ENCODE results near the gene MRPS22.

MRPS22 gene

DNA sequence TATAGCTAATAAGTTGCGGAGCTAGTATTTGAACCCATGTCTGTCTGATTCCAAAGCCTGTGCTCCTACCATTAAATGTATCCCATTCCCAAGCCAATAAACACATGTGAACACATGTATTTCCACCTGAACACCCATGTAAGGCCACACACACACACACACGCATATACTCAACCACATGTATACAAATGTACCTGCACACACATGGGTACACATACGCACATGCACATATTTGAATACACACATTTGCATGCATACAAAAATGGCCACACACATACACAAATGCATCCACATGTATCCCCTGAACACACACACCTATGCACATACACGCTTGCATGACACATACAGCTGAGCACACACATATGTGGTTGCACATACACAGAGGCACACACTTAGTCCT, 5.4 kb upstream of the MRPS22 start:
- DNase-seq (ENCODE audit: insufficient read length, low spot score) (no peak), FAIRE-seq (no peak)
- TF ChIP-seq, protein P1, sequence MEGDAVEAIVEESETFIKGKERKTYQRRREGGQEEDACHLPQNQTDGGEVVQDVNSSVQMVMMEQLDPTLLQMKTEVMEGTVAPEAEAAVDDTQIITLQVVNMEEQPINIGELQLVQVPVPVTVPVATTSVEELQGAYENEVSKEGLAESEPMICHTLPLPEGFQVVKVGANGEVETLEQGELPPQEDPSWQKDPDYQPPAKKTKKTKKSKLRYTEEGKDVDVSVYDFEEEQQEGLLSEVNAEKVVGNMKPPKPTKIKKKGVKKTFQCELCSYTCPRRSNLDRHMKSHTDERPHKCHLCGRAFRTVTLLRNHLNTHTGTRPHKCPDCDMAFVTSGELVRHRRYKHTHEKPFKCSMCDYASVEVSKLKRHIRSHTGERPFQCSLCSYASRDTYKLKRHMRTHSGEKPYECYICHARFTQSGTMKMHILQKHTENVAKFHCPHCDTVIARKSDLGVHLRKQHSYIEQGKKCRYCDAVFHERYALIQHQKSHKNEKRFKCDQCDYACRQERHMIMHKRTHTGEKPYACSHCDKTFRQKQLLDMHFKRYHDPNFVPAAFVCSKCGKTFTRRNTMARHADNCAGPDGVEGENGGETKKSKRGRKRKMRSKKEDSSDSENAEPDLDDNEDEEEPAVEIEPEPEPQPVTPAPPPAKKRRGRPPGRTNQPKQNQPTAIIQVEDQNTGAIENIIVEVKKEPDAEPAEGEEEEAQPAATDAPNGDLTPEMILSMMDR (IDR thresholded peaks at IDR 0.05; ENCODE audit: insufficient read depth, missing control alignments), result no peak

DNA sequence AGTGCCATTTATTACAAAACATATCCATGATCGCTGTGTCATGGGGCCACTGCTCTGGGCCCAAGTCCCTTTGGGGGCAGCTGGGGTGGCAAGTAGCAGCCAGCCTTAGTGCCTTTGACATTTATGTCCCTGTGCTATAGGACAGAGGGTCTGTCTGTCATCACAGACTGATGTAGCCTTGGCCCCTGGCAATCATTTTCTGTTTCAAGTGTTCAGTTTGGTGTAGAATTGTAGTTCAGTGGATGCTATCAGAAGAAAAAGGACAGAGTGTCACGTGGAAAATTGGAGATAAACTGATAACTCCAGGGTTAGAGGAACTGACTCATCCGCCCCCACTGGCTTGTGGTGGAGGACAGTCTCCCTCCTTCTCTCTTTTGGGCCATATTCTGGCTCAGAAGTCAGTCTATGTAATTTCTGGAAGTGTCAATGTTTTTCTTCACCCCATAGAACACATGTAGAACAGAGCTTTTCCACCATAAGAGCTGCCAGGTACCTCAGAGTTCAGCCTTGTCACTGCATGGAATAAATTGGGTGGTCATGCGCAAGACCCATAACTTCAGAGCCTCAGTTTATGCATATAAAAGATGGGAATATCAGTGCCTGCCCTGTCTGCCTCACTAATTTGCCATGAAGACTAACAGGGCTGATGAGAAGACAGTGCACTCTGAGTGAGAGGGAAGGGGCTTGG, 4.5 kb upstream of the MRPS22 start:
- DNase-seq (ENCODE audit: insufficient read length, low spot score) (no peak), FAIRE-seq (no peak)
- TF ChIP-seq, protein P1 (IDR thresholded peaks at IDR 0.05; ENCODE audit: insufficient read depth, missing control alignments), result no peak

DNA sequence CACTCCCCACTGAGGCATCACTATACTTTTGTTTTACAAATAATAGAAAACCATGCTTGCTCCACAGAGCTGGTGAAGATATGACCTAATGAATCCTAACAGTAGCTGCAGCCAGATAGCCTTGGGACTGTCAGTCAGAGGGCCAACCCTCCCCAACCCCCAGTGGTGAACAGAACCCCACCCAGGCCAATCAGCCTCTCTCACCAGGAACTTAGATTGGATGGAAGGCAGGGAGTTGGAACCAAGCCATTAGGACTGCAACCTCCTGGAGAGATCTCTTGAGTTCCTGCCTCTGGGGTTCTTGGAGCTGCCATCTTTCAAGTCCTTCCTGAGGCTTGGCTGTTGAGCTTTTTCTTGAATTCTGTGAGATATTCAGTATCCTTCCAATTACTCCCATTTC, 3.0 kb upstream of the MRPS22 start:
- TF ChIP-seq, protein P1 (IDR thresholded peaks at IDR 0.05; ENCODE audit: insufficient read depth, missing control alignments), result no peak
- no peak for FAIRE-seq

DNA sequence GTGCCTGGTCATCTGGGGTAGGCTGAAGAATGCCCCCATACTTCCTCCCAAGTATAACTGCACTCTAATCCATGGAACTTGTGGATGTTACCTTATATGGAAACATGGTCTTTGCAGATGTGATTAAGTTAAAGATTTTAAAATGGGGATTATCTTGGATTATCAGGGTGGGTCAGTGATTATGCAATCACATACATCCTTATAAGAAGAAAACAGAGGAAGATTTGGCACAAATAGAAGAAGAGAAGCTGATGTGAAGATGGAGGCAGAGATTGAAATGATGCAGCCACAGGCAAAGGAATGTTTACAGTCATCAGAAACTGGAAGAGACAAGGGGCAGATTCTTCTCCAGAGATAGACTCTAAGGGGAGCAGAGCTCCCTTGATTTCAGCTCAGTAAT, 1.8 kb upstream of the MRPS22 start:
- TF ChIP-seq, protein P1 (IDR thresholded peaks at IDR 0.05; ENCODE audit: insufficient read depth, missing control alignments), result no peak
- no peak for DNase-seq (ENCODE audit: insufficient read length, low spot score)
- peak; percentile 67 for FAIRE-seq

More for the DNA sequence above, 3.0 kb upstream of the MRPS22 start:
- DNase-seq (ENCODE audit: insufficient read length, low spot score), result no peak

DNA sequence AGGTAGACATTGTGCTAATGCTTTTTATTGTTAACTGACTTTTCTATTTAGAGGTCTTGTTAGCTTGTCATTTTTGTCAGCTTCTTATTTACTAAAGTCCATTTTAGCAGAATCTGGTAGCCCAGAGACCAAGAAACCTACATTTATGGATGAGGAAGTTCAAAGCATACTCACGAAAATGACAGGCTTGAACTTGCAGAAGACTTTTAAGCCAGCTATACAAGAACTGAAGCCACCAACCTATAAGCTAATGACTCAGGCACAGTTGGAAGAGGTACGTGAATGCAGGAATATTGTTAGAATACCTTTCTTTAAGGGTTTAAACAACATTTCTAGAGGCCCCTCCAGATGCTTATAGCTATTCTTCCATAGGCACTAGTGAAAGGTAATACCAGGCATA, 3.0 kb downstream of the MRPS22 start:
- DNase-seq (ENCODE audit: insufficient read length, low spot score) (no peak), FAIRE-seq (no peak)
- TF ChIP-seq, protein P1 (IDR thresholded peaks at IDR 0.05; ENCODE audit: insufficient read depth, missing control alignments), result no peak

DNA sequence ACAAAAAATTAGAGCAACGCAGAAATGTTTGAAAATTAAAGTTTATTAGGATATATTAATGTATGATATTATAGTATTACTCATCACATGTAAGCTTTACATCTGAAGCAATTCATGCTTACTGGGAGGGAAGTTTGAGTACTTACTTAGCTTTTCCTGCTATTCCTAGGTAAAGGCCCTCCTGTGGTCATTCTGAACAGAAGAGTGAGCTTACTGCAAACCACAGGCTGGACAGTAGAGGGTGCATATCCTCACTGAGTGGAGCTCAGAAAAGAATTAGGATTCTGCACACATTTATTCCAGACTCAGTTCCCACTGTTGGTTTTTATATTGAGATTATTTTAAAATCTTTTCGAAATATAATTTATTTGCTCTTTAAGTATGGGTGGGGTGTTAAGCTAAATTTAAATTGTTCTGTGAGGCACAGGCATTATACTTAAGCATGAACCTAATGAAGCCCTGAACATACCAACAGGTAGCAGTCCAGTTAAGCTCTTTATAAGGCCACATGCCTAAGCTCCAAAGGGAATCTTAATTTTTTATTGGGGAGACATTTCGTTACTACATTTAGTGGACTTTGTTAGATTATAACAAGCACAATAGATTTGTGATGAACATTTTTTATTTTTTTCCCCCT, 10.2 kb downstream of the MRPS22 start:
- TF ChIP-seq, protein P1 (IDR thresholded peaks at IDR 0.05; ENCODE audit: insufficient read depth, missing control alignments), result peak; percentile 45
- no peak for FAIRE-seq
- DNase-seq (ENCODE audit: insufficient read length, low spot score), result no peak

DNA sequence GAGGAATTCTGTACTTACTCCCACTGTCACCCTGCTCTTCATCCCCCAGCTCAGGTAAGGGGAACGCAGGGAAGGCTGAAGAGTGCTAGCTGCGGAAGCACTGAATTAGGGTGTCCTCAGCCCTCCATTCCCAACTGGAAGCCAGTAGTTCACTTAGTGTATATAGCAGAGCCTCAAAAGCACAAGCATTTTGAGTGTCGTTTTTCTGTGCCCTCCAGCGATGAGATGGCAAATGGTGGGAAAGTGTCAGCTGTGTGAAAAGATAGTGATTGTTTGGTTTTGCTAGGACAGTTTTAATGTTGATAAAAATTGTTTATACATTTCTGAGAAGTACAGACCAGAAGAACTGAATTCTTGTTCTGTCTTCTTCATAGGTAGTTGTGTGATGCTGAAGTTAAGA, 10.8 kb downstream of the MRPS22 start:
- DNase-seq (ENCODE audit: insufficient read length, low spot score) (no peak), FAIRE-seq (no peak)
- TF ChIP-seq, protein P1 (IDR thresholded peaks at IDR 0.05; ENCODE audit: insufficient read depth, missing control alignments), result no peak

Data from D721Med (cell line).